Activated T-helper 1 cell treated with anti-CD3 and anti-CD28 coated beads, Interleukin-12 subunit alpha, Interleukin-12 subunit beta, Interleukin-2, Interleukin-4 antibody, amounts not matched to agents 30 ng/mL and 10 ng/mL and 1 ng/mL, durations not matched to agents 14 hours and 24 hours and 36 hours (primary cell): ENCODE results near the gene RAB3D. TPM values are rescaled to one million over a fixed set of nuclear protein-coding genes. Genes with fewer than 3 reads are reported as not detected.
"Not testable (repeated sequence)": the region's sequence is repeated elsewhere in the genome, so short reads cannot be mapped to it uniquely, and the experiment has no call there.

ENCODE experiments used
- DNase-seq: peaks from one replicate; pipeline ENCODE4 v3.0.0; 2021; ENCODE audit warnings: low spot score
- H3K27ac Mint-ChIP-seq: one replicate; pipeline ENCODE4 v1.8.0; 2021; ENCODE audit warnings: mild to moderate bottlenecking, mixed read lengths
- H3K27me3 Mint-ChIP-seq: one replicate; pipeline ENCODE4 v1.8.0; 2022; ENCODE audit warnings: mild to moderate bottlenecking, moderate library complexity, mixed read lengths; ENCODE audit not compliant: insufficient read depth
- H3K36me3 Mint-ChIP-seq: one replicate; pipeline ENCODE4 v1.8.0; 2021; ENCODE audit warnings: low read depth, mixed read lengths
- H3K4me1 Mint-ChIP-seq: one replicate; pipeline ENCODE4 v1.8.0; 2021; ENCODE audit warnings: low read depth, mixed read lengths
- H3K4me3 Mint-ChIP-seq: one replicate; pipeline ENCODE4 v1.8.0; 2021; ENCODE audit warnings: mild to moderate bottlenecking, moderate library complexity, mixed read lengths
- H3K9me3 Mint-ChIP-seq: one replicate; pipeline ENCODE4 v1.8.0; 2021; ENCODE audit warnings: mixed read lengths
- intact Hi-C: fragments of 100-400 bp; cut with micrococcal nuclease; formaldehyde crosslinking; loops from one replicate; pipeline ENCODE4 v1.15.1; 2024
- total RNA-seq: library from RNA; stranded (reverse); gene quantifications from 2 replicates; pipeline ENCODE4 v1.2.3, GENCODE V29; 2022

Gene RAB3D
- total RNA-seq, 1 donor from 2014 or later: 6.9 TPM

- intact Hi-C loops: loop anchor here (1.0 kb wide), 1 partner anchor 21 kb away; the partner anchor contains the start of genes CCDC159 and TMEM205
- Mint-ChIP-seq H3K27me3 (no peaks in the 10 kb centered on the region), H3K36me3 (peaks cover 5% of the 10 kb centered on the region), H3K4me1 (peaks cover 16% of the 10 kb centered on the region), H3K4me3 (no peak overlapping the region), H3K27ac (peak overlapping the region; percentile 89), H3K9me3 (no peaks in the 10 kb centered on the region)
- DNase-seq: no peak
Observed at GRCh38 chr19:11324748-11325389, 14.6 kb downstream of the RAB3D start.

GRCh38 chr19:11324079-11324661 is 15.3 kb downstream of the RAB3D start:
- Mint-ChIP-seq H3K9me3 (no peaks in the 10 kb centered on the region), H3K27ac (peak overlapping the region; percentile 89), H3K36me3 (peaks cover 4% of the 10 kb centered on the region), H3K27me3 (no peaks in the 10 kb centered on the region), H3K4me3 (peak overlapping the region; percentile 77), H3K4me1 (peaks cover 16% of the 10 kb centered on the region)
- DNase-seq: peak; percentile 37
- intact Hi-C loops: loop anchor here (1.0 kb wide), 1 partner anchor 22 kb away; the partner anchor contains the start of genes CCDC159 and TMEM205

GRCh38 chr19:11323601-11324078 is 15.8 kb downstream of the RAB3D start:
- peaks cover 16% of the 10 kb centered on the region for H3K4me1 Mint-ChIP-seq

DNA sequence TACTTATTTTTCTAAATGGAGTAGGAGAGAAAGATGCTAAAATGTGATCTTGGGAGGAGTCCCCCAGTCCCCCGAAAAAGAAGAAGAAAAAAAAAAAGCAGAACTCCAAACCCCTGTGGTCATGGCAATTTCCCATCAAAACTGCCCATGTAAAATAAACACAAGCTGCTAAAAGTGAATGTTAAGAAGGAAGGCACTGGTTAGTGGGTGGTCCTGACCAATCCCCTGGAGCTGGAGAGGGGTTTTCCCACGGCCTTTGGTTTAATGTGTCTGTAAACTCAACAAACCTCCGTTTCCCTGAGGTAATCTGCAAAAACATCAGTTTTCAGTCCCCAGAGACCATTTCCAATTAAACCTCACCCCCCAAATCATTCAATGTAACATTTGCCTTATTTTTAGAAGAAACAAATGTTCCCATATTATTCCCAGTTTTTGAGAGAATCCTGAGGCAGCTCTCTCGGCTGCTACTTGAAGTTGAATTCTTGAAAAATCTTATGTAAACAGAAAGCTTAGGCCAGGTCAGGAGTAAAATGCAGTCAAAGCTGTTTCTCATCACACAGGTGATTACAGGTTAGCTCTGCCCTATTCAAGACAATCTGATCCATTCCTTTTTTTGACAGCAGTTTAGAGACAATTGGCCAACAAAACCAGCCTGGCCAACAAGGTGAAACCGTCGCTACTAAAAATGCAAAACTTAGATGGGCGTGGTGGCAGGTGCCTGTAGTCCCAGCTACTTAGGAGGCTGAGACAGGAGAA is 17.0 kb downstream of the RAB3D start:
- DNase-seq: no peak
- Mint-ChIP-seq H3K36me3 (peaks cover 4% of the 10 kb centered on the region), H3K4me1 (peaks cover 16% of the 10 kb centered on the region), H3K27ac (no peak overlapping the region), H3K27me3 (peaks cover 2% of the 10 kb centered on the region), H3K4me3 (no peak overlapping the region), H3K9me3 (no peaks in the 10 kb centered on the region)
- intact Hi-C loops: no loop called here

More at GRCh38 chr19:11323601-11324078, 15.8 kb downstream of the RAB3D start:
- no peaks in the 10 kb centered on the region for H3K9me3 Mint-ChIP-seq
- no peak for DNase-seq
- intact Hi-C loops: loop anchor here (1.0 kb wide), 1 partner anchor 23 kb away; the partner anchor contains the start of genes CCDC159 and TMEM205
- H3K36me3 Mint-ChIP-seq: peaks cover 4% of the 10 kb centered on the region
- H3K4me3 Mint-ChIP-seq: peak overlapping the region; percentile 77
- H3K27ac Mint-ChIP-seq: peak overlapping the region; percentile 89
- no peaks in the 10 kb centered on the region for H3K27me3 Mint-ChIP-seq

DNA sequence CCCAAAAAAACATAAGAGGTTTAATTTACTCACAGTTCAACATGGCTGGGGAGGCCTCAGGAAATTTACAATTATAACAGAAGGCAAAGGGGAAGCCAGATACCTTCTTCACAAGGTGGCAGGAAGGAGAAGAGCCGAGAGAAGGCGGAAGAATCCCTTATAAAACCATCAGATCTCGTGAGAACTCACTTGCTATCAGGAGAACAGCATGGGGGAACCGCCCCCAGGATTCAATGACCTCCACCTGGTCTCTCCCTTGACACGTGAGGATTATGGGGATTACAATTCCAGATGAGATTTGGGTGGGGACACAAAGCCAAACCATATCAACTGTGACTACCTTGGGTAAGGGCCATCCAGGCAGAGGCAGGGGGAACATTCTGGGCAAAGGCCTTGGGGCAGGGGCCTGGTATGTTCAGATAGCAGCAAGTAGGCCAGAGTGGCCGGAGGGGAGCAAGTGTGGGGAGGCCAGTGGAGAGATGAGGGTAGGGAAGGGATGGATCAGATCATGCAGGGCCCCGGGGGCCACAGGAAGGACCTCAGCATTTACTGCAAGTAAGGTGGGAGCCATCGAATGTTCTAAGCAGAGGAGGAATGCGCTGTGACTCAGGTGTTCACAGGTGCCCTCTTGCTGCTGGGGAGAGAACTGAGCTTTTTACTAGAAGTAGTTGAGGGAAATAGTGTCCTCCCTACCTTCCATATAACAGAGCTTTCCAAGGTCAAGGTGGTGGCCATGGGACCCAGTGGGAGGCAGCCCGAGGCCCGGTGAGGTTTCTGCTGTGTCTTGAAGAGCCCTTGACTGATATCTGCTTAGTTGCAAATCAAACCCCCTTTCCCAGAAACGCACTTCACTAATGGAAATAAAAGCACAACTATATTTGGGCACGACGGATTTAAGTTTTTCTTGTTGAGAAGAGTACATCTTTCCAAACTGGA is 18.0 kb downstream of the RAB3D start:
- Mint-ChIP-seq H3K36me3 (peaks cover 4% of the 10 kb centered on the region), H3K4me1 (peaks cover 16% of the 10 kb centered on the region), H3K27ac (no peak overlapping the region), H3K27me3 (peaks cover 2% of the 10 kb centered on the region), H3K4me3 (no peak overlapping the region), H3K9me3 (no peaks in the 10 kb centered on the region)
- intact Hi-C loops: no loop called here
- DNase-seq: no peak

- H3K36me3 Mint-ChIP-seq, intact Hi-C loops, H3K27ac Mint-ChIP-seq: not testable (repeated sequence)
Observed at GRCh38 chr19:11320278-11320995, 19.0 kb downstream of the RAB3D start.

DNA sequence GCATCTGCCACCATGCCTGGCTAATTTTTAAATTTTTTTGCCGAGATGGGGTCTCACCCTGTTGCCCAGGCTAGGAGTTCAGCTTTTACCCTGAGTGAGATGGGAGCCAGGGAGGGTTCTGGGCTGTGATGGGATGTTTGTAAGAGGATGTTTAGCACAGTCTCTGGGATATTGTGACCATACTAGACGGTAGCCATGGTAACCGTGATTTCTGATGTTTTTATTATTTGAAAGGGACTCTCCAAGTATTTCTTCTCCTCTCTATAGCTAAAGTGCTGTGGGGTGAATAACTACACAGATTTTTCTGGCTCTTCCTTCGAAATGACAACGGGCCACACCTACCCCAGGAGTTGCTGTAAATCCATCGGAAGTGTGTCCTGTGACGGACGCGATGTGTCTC is 33.1 kb downstream of the RAB3D start:
- no peak for DNase-seq
- Mint-ChIP-seq H3K4me1 (no peaks in the 10 kb centered on the region), H3K36me3 (no peaks in the 10 kb centered on the region), H3K27me3 (peaks cover 5% of the 10 kb centered on the region), H3K9me3 (no peaks in the 10 kb centered on the region), H3K27ac (no peak overlapping the region), H3K4me3 (no peak overlapping the region)
- intact Hi-C loops: no loop called here

More at GRCh38 chr19:11320278-11320995, 19.0 kb downstream of the RAB3D start:
- H3K27me3 Mint-ChIP-seq, H3K4me3 Mint-ChIP-seq, DNase-seq, H3K9me3 Mint-ChIP-seq: not testable (repeated sequence)
- H3K4me1 Mint-ChIP-seq: peaks cover 16% of the 10 kb centered on the region

DNA sequence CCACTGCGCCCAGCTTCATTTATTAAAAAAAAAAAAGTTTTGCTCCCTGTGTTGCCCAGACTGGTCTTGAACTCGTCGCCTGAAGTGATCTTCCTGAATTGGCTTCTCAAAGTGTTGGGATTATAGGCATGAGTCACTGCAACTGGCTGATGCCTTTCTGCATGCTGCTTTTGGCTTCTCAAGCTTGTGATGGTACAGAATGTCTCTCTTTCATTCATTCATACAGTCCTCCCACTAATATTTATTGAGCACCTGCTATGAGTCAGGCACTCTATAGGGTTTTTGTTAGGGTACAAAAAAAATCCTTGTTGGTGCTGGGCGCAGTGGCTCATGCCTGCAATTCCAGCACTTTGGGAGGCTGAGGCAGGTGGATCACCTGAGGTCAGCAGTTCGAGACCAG is 34.5 kb downstream of the RAB3D start:
- no peak overlapping the region for H3K27ac Mint-ChIP-seq
- no peaks in the 10 kb centered on the region for H3K36me3 Mint-ChIP-seq
- no peaks in the 10 kb centered on the region for H3K9me3 Mint-ChIP-seq
- intact Hi-C loops: no loop called here
- H3K27me3 Mint-ChIP-seq: peaks cover 8% of the 10 kb centered on the region
- H3K4me1 Mint-ChIP-seq: no peaks in the 10 kb centered on the region
- DNase-seq: no peak
- H3K4me3 Mint-ChIP-seq: no peak overlapping the region

- peaks cover 9% of the 10 kb centered on the region for H3K27me3 Mint-ChIP-seq
- intact Hi-C loops: no loop called here
- H3K4me3 Mint-ChIP-seq: no peak overlapping the region
- H3K4me1 Mint-ChIP-seq: no peaks in the 10 kb centered on the region
- no peak for DNase-seq
- H3K9me3 Mint-ChIP-seq: no peaks in the 10 kb centered on the region
- H3K27ac Mint-ChIP-seq: no peak overlapping the region
- H3K36me3 Mint-ChIP-seq: no peaks in the 10 kb centered on the region
Observed at GRCh38 chr19:11300811-11301120, 38.7 kb downstream of the RAB3D start.

DNA sequence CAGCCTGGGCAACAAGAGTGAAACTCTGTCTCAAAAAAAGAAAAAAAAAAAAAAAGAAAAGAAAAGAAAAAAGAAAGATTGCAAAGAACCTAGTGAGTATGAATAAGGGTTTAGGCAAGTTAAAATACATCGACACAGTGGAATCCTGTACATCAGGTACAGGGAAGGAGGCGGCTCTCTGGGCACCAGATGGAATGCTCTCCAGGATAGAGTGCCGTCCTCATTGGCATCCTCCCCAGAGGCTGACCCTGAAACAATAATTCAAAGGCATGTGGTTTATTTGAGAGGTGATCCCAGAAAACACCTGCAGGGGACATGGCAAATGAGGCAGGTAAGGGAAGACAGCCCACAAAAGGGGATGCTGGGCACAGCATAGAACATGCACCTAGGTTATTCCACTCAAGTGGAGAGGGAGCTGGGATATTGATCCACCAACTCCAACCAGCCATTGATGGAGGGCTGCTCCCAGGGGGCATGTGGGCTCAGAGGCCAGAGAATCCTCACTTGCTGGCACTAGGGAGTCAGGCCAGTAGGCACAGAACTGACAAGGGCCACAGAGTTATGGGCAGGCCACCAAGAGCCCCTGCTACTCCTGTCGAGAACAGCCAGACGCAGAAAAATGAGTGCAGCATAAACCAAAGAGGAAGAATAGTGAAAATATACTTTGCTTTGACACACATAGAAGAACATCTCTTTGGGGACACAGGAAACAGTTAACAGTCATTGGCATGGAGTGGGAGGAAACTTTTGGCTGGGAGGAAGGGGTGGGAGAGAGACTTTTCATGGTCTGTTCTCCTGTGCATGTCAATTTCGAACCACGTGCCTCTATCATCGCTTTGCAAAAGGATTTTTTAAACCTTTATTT is 39.3 kb downstream of the RAB3D start:
- no peak for DNase-seq
- Mint-ChIP-seq H3K27ac (no peak overlapping the region), H3K27me3 (peaks cover 12% of the 10 kb centered on the region), H3K36me3 (no peaks in the 10 kb centered on the region), H3K9me3 (no peaks in the 10 kb centered on the region), H3K4me1 (no peaks in the 10 kb centered on the region), H3K4me3 (no peak overlapping the region)
- intact Hi-C loops: no loop called here

- no peak overlapping the region for H3K27ac Mint-ChIP-seq
- intact Hi-C loops: no loop called here
- DNase-seq: no peak
- no peak overlapping the region for H3K4me3 Mint-ChIP-seq
- no peaks in the 10 kb centered on the region for H3K36me3 Mint-ChIP-seq
- H3K9me3 Mint-ChIP-seq: no peaks in the 10 kb centered on the region
- peaks cover 20% of the 10 kb centered on the region for H3K27me3 Mint-ChIP-seq
- H3K4me1 Mint-ChIP-seq: peaks cover 10% of the 10 kb centered on the region
Observed at GRCh38 chr19:11296264-11296663, 43.2 kb downstream of the RAB3D start.
